ENCODE data around the gene NEDD8. TPM values are rescaled to one million over a fixed set of nuclear protein-coding genes. Genes with fewer than 3 reads are reported as not detected.
"Not testable (repeated sequence)": the region's sequence is repeated elsewhere in the genome, so short reads cannot be mapped to it uniquely, and the experiment has no call there.

Gene NEDD8
- total RNA-seq, 6 experiments from 2014 or later = 309 to 401 (median 372) TPM

GRCh38 chr14:24219521-24219920, 12.6 kb downstream of the NEDD8 start:
- H3K27ac Mint-ChIP-seq = peak overlapping the region; percentile 13; the same call in 1 of the 2 replicates
- no peak for DNase-seq
- H3K9me3 Mint-ChIP-seq = no peaks in the 10 kb centered on the region
- peaks cover 1% of the 10 kb centered on the region for H3K27me3 Mint-ChIP-seq (ENCODE audit: insufficient read depth)
- H3K4me3 Mint-ChIP-seq = no peak overlapping the region
- TF ChIP-seq, protein P1, sequence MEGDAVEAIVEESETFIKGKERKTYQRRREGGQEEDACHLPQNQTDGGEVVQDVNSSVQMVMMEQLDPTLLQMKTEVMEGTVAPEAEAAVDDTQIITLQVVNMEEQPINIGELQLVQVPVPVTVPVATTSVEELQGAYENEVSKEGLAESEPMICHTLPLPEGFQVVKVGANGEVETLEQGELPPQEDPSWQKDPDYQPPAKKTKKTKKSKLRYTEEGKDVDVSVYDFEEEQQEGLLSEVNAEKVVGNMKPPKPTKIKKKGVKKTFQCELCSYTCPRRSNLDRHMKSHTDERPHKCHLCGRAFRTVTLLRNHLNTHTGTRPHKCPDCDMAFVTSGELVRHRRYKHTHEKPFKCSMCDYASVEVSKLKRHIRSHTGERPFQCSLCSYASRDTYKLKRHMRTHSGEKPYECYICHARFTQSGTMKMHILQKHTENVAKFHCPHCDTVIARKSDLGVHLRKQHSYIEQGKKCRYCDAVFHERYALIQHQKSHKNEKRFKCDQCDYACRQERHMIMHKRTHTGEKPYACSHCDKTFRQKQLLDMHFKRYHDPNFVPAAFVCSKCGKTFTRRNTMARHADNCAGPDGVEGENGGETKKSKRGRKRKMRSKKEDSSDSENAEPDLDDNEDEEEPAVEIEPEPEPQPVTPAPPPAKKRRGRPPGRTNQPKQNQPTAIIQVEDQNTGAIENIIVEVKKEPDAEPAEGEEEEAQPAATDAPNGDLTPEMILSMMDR (IDR thresholded peaks at IDR 0.05) = no peak
- H3K4me1 Mint-ChIP-seq (ENCODE audit: low read depth) = peaks cover 29% of the 10 kb centered on the region
- H3K36me3 Mint-ChIP-seq (ENCODE audit: low read depth) = peaks cover 4% of the 10 kb centered on the region; the same call in 1 of the 2 replicates

GRCh38 chr14:24219080-24219479, 13.1 kb downstream of the NEDD8 start:
- H3K4me3 Mint-ChIP-seq = no peak overlapping the region
- no peaks in the 10 kb centered on the region for H3K9me3 Mint-ChIP-seq
- H3K36me3 Mint-ChIP-seq (ENCODE audit: low read depth) = 0 out of 2 replicates have a peak, but pooled peaks cover 5% of the 10 kb centered on the region
- no peak overlapping the region; the same call in 1 of the 2 replicates for H3K27ac Mint-ChIP-seq
- H3K4me1 Mint-ChIP-seq (ENCODE audit: low read depth) = peaks cover 29% of the 10 kb centered on the region
- no peaks in the 10 kb centered on the region; the same call in 1 of the 2 replicates for H3K27me3 Mint-ChIP-seq (ENCODE audit: insufficient read depth)
- no peak for DNase-seq
- TF ChIP-seq, protein P1 (IDR thresholded peaks at IDR 0.05) = no peak

DNA sequence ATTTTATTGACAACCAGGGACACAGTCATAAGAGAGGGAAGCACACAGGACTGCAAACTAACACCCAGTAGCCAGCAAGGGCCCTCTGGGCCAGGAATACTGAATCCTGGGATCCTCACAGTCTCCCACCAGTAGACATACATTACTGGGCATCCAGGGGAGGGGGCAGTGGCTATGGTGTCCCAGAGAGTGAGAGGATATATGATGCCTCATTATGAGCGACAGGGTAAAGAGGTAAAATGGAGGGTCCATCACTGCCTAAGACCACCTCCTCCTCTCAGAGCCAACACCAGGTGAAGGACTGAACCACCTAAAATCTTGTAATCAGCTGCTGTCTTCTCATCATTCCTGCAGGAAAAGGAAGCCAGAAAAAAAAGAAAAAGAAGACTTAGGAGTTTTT, 15.3 kb downstream of the NEDD8 start:
- H3K27ac Mint-ChIP-seq = peak overlapping the region; percentile 4; the same call in 1 of the 2 replicates
- H3K27me3 Mint-ChIP-seq (ENCODE audit: insufficient read depth); H3K4me3 Mint-ChIP-seq; H3K36me3 Mint-ChIP-seq (ENCODE audit: low read depth); H3K9me3 Mint-ChIP-seq; DNase-seq: not testable (repeated sequence)
- H3K4me1 Mint-ChIP-seq (ENCODE audit: low read depth) = peaks cover 38% of the 10 kb centered on the region

GRCh38 chr14:24216345-24216699, 15.8 kb downstream of the NEDD8 start:
- H3K9me3 Mint-ChIP-seq = no peaks in the 10 kb centered on the region
- DNase-seq = no peak
- H3K27ac Mint-ChIP-seq = peak overlapping the region; percentile 91
- H3K4me1 Mint-ChIP-seq (ENCODE audit: low read depth) = peaks cover 43% of the 10 kb centered on the region
- peaks cover 2% of the 10 kb centered on the region for H3K27me3 Mint-ChIP-seq (ENCODE audit: insufficient read depth)
- H3K36me3 Mint-ChIP-seq (ENCODE audit: low read depth) = peaks cover 11% of the 10 kb centered on the region; the same call in 1 of the 2 replicates
- TF ChIP-seq, protein P1 (IDR thresholded peaks at IDR 0.05) = no peak
- H3K4me3 Mint-ChIP-seq = peak overlapping the region; percentile 97

GRCh38 chr14:24215495-24216344, 16.4 kb downstream of the NEDD8 start, which contains the start of gene MDP1:
TSS of gene MDP1 (minus strand) at chr14:24216066. CDS start at chr14:24215955, 111 bp downstream.
- Mint-ChIP-seq H3K27me3 (ENCODE audit: insufficient read depth) (peaks cover 2% of the 10 kb centered on the region), H3K27ac (peak within 1 kb of the TSS; percentile 100), H3K4me1 (ENCODE audit: low read depth) (peaks cover 44% of the 10 kb centered on the region), H3K9me3 (no peaks in the 10 kb centered on the region), H3K36me3 (ENCODE audit: low read depth) (peaks cover 11% of the 10 kb centered on the region; the same call in 1 of the 2 replicates), H3K4me3 (peak within 1 kb of the TSS; percentile 97)
- peak; percentile 68 for DNase-seq
- TF ChIP-seq, protein P1 (IDR thresholded peaks at IDR 0.05) = peak; percentile 79

Data from HFFc6 (cell line).